SKM-1 treated with dmso at 0.1 percent for 144 hours (cell line): ENCODE results near the gene SERPINA4.

Experiments
- DNase-seq: peaks from one replicate; lab custom pipeline; 2025; ENCODE audit not compliant: unreplicated experiment; lab: John Stamatoyannopoulos, UW

SERPINA4 gene

DNA sequence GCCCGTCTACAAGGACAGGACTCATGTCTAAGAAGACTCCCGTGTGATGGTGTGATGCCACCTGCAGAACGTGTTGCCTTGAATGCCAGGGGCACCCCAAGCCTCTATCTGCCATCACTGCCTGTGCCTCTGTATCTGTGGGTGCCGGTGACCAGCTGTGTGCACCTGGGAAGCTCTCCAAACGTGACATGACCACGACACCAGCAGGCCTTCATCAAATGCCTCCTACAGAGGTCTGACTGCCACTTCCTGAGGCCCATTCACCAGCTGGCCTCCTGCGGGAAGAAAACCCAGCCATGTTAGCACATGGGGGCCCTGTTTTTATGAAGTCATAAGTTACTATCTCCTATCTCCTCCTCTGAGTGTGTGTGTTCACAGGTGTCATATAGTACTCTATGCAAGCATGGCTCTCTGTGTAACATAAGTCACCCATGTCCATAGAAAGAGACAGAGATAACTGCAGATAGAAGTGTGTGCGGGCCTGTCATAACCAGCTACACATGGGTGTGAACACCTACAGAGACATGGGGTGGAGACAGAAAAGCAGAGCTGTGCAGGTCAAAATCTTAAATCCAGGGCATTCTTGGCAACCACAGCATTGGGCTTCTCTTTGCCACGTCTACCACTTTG lies 18.3 kb upstream of the SERPINA4 start:
- no peak for DNase-seq

DNA sequence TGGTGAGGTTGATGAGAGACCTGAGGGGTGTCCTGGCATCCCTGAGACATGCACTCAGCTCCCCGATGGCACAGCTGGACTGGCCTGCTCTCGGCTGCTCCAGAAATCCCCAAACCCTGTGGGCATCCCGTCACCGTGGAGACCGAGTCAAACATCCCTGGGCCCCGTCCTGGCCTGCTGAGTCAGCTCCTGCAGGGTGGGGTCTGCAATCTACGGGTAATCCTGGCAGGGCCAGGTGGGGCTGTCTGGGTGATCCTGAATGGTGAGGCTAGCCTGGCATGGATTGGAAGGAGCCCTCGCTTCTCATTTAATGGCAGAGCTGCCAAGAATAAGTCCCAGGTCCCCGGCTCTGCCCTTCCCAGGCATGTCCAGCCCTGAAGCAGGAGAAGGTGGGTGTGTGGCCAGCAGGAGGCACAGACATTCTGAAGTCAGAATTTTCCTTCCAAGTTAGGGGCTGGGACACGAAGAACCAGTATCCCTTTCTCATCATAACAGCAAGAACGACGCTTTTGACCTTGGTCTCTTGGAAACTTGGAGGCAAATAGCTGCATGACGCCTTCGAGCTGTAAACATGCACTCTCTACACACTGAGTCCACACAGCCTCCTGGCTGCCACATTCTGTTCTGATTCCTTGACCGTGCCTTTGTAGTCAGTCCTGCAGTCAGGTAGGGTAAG lies 17.7 kb upstream of the SERPINA4 start:
- DNase-seq: no peak

DNA sequence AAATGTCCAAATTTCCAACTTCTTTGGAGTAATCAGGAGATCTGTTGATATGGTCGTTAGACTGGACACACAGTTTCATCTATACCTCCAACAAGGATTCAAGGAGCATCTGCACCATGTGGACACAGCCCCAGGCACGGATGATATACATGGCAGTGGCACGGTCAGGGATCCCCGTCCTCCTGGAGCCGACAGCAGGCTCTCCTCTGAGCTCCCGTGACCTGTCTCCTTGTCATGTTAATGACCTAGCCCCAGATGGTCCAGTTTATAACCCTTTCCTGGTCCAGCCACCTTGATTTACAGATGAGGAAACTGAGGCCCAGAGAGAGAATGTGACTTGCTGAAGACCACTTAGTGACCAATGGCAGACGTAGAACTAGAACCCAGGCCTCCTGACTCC lies 16.5 kb upstream of the SERPINA4 start:
- DNase-seq: no peak

DNA sequence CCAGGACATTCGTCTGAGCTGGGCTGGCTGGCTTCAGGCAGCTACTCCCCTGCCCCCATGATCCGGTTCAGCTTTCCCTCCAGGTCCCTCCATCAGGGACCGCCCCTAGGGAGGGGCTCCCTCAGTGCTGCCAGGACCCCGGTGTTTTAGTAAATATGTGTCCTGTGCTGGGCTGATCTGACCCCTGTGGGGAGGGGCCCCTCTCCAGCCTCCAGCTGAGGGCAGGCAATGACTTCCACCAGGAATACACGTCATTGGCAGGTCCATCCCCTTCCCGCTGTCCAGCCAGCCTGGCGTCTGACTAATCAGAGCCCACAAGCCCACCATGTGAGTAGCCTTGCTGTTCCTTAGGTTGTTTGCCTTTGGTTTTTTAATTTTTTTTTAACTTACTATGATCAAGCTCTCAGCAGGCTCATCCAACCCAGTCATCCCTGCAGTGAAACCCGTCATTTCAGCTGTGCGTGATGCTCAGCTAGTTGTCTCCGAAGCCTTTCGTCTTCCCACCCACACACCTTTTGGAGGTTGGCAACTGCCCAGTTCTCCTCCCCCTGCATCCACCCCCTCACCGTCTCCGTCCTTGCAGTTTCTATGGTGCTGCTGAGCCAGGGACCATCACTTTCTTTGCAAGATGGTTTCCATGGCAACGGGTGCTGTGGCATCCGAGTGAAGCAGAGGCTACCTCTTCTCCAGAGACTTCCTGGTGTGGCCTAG lies 16.0 kb upstream of the SERPINA4 start:
- no peak for DNase-seq

DNA sequence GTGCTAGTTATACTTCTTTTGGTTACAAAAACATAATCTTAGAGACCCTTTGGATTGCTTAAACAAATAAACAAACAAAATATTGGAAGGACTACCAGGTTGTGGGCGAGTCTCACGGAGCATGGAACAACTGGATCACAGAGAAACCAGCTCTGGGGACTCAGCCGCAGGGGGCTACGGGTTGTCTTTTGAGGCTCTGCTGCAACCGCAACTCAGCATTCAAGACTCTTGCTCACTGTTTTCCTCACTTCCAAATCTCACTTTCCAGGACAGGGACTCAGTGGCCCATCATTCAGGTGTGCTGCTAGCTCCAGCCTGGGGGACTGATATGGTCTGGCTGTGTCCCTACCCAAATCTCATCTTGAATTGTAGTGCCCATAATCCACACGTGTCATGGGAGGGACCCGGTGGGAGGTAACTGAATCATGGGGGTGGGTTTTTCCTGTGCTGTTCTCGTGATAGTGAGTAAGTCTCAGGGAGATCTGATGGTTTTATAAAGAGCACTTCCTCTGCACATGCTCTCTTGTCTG lies 14.0 kb upstream of the SERPINA4 start:
- no peak for DNase-seq

DNA sequence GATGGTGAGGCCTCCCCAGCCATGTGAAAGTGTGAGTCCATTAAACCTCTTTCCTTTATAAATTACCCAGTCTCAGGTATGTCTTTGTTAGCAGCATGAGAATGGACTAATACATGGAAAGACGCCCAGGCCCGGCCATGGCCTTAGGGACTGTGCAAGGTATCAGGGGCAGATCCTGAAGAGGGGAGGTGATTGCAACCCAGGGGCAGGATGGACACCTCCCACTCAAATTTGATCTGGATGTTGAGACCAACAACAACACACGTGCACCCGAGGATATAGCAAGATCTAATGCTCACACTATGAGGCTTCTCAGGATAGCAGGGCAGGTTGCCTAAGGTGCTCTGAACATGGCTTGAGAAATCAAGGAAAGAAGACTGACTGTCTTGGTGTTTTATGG lies 13.5 kb upstream of the SERPINA4 start:
- no peak for DNase-seq

DNA sequence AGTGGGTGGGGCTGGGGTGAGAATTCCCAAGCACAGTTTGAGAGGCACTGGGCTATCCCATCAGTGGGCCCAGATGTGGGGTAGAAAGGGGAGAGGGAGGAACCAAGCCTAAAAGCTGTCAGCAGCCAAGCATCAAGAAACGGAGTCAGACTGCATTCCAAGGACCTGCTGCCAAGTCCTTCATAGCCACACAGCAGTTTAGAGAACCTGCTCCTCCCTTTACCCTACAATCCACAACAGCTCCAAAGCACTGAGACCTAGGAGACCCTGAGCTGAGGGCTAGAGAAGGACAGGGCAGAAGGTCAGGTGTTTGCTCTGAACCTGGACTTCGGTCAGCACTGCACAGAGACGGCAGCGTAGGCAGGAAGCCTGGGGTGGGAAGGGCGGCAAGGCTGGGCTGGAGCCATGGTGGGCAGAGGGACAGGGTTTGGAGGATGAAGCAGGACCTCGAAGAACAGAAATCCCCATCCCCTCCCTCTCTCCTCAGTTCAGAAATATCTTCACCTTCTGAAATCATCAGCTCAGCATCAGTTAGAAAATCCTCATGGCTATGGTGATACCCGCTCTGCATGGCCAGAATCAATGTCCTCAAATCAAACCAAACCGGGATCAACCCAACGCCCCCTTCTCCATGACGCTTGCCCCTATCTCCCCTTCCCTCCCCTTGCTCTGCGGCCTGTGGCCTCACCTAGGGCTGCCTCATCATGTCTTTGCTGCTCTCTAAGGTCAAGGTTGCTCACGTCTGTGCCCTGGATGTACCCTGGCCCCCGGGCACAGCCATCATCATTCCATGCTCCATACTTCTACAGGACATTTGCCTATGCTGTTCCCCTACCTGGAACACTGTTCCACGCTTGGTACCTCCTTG lies 12.9 kb upstream of the SERPINA4 start:
- DNase-seq: no peak

DNA sequence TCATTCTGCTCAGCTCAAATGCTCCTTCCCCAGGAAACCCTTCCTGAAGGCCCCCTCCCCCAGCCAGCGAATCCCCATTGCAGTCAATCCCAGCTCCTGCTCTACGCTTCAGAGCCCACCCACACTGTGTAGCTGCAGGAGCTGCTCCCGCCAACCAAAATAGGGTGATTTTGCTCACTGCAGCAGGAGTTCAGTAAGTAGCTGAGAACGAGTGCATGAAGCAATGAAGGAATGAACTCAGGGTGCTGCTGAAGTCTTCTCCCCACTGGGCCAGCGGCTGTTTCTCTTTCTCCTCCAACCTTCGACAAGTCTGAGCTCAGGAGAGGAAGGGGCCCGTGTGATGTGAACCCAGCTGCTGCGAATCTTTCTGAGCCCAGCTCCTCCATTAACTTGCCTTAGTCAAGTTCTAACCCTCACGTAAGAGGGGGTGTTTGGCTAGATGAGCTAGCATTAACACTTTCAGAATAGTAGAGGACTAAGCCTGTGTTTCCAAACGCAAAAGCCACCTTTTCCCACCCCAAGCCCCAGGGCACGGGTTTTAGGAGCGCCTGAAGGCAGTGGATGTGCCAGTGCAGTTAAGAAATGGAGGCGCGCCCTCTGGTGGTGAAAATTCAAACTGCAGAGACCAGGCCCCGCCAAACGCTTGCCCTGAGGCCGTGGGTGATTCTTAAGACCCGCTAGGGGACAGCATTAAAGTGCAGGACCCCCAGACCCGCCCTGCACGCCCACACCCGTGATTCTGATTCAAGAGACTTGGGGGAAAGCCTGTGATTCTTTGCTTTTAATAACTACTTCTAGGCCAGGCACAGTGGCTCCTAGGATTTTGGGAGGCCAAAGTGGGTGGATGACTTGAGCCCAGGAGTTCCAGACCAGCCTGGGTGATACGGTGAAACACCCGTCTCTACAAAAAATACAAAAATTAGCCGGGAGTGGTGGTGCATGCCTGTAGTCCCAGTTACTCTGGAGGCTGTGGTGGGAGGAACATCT lies 11.9 kb upstream of the SERPINA4 start:
- DNase-seq: no peak

DNA sequence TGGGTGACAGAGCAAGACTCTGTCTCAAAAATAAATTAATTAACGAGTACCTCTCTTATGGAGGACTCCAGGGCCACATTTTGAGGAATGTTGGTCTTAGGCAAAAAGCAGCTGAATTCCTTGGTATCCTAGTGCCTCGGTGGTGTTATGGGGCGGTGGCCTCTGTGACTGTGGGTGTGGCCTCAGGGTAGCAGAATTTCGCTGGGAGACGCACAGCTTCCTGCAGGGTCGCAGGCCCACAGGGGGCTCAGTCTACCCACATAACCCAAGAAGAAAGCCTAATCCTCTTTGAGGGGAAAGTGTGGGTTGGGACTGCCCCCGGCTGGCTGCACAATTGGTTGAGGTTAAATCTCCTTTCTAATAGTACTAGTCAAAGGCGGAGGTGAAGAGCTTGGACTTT lies 11.2 kb upstream of the SERPINA4 start:
- no peak for DNase-seq

DNA sequence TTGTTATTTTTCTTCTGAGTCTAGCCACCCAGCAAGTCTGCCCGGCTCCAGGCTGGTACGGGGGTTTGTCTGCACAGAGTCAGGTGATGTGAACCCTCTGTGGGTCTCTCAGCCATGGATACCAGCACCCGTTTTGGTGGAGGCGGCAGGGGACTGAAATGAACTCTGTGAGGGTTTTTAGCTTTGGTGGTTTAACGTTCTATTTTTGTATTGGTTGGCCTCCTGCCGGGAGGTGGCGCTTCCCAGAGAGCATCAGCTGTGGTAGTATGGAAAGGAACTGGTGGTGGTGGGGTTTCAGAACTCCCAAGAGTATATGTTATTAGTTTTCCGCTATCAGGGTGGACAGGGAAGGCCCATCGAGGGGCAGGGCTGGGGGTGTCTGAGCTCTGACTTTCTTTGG lies 5.3 kb upstream of the SERPINA4 start:
- no peak for DNase-seq

DNA sequence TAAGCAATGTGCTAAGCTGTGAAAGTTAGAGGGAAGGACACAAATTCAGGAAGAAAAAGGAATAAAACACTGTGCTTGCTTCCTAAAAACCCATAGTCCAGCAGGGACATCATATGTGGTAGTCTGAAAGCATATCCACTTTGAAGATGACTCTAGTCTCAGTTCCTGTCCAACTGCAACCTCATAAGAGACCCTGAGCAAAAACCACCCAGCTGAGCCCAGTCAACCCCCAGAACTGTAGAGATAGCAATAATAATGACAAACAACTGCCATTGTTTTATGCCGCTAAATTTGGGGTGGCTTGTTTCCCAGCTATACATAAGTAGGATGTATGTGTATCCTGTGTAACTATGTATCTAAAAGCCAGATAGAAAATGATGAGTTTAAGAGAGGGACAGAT lies 3.9 kb upstream of the SERPINA4 start:
- DNase-seq: no peak

DNA sequence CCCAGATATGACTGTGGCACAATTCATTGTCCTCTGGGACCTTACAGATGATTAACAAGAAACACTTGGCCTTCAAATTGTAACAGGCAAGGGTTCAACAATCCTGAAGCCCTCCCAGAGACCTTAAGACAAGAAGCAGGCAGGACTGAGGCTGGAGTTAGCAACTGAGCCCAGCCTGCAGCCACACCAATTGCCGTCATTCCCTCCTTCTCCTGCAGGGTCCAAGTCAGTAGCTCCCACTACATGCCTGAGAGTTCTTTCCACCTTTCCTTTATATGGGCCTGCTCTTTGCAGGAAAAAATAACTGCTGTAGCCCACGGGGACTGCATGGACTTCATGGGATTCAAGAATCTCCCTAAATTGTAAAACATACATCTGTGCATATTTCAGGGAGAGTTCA lies 2.4 kb upstream of the SERPINA4 start:
- no peak for DNase-seq

DNA sequence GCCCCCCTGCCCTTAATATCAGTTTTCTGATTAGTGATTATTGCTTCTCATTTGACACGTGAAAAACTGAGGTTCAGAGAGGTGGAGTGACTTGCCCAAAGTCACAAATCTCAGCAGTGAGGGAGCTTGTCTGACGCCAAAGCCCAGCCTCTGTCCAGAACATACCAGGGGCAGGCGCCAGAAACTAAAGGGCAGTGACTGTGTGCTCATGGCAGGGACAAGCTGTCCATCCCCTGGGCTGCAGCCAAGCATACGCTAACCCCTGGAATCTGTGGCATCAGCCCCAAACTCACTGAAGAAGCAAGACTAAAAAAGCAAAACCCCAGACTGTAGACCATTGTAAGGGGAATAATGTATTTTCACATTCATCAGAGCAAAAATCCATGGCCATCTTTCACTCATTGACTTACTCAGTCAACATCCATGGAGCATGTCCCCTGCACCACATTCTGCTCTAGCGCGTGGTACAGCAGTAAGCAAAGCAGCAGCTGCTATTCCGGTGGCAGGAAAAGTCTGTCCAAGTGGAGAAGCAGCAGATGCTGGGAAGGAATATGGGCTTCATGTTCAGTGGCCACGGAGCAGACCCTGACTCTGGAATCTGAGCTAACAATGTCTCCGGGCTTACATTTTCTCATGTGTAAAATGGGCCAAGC lies 1.5 kb upstream of the SERPINA4 start:
- no peak for DNase-seq

DNA sequence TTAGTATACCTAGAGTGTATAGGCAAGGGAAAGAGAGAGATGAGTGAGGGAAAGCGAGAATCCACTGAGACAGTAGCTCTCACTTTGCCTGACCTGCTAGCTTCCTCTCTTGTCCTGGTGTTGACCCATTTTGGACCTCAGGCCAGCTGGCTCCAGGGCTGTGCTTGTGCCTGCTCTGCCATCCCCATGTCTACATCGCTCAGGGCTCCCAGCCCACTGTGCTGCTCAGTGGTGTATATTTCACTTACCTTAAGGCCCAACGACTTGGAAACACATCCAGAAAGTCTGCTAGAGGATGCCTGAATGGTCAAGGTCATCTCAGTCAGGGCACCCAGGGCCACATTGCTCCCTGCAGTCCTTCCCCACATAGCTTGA lies 964 bp upstream of the SERPINA4 start:
- no peak for DNase-seq

DNA sequence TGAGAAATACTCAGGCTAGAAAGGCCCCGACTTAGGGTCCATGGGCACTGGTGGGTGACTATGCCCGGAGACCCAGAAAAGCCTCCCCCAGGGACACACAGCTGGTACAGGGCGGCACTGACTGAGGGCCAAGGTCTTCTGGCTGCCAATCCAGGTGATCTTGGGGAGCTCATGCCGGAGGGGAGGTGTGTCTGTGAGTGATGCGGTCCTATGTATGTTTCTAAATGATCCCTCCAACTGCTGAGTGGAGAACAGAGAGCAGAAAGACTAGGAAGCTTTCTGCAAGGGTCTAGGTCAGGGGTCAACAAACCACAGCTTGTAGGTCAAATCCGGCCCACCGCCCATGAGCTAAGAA lies 391 bp downstream of the SERPINA4 start:
- no peak for DNase-seq

DNA sequence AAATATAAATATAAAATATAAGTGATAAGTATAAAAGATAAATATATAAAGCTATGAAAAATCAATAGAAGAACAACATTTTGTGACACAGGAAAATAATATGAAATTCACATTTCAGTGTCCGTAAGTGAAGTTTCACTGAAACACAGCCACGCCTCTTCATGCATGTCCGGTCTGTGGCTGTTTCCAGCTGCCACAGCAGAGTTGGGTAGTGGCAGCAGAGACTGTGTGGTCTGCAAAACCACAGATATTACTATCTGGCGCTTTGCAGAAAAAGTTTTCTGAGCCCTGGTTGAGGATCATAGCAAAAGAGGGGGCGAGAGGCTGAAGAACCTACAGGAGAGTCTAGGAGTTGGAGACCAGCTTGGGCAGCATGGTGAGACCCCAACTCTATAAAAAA lies 780 bp downstream of the SERPINA4 start:
- DNase-seq: no peak

DNA sequence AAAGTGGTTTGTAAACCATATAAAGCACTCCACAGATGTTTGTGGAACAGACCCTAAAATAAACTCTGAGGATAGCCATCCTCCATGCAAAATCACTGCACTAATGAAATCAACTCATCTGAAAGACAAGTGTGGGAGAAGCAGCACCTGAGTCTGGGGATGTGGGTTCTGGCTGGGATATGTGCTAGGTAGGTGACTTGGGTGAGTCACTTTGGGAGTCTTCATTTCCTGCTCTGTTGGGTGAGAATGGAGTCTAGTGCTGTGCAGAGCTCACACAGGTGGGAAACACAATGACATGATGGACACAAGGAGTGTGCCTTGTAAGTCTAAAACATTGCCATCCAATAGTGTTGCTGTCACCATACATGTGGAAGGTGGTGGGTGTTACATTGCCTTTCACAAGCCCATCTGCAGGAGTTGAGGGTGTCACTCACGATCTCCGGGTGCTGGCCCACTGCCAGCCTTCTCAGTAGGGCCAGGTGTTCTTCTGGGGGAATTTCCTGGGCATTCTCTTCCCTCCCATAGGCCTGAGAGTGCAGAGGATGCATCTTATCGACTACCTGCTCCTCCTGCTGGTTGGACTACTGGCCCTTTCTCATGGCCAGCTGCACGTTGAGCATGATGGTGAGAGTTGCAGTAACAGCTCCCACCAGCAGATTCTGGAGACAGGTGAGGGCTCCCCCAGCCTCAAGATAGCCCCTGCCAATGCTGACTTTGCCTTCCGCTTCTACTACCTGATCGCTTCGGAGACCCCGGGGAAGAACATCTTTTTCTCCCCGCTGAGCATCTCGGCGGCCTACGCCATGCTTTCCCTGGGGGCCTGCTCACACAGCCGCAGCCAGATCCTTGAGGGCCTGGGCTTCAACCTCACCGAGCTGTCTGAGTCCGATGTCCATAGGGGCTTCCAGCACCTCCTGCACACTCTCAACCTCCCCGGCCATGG lies 2.0 kb downstream of the SERPINA4 start:
- no peak for DNase-seq

DNA sequence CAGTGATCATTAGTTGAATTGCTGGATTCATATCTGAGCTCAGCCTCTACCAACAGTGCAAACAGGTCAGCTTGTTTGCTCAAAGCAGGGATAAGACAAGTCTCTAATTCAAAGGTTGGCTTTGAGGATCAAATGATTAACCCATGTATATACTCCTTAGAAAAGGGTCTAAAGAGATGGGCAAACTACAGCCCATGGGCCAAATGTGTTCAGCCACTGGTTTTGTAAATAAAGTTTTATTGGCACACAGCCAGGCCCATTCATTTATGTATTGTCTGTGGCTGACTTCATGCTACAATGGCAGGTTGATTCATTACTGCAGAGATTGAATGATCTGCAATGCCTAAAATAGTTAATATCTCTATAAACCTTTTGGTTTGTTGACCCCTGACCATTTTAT lies 3.1 kb downstream of the SERPINA4 start:
- no peak for DNase-seq

DNA sequence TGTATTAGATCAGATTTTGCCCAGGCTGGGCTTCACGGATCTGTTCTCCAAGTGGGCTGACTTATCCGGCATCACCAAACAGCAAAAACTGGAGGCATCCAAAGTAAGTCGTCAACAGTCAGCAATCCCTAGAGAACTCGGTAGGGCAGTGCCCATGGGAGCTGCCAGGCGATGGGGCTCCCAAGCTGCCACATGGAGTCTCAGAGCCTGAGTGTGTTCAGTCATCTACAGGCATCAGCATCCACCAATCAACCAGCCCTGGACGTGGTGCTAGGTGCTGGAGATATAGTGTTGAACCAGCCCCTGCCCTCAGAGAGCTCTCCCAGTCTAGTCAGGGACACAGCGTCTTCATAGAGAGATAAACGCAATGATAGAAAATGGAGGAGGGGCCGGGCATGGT lies 6.9 kb downstream of the SERPINA4 start:
- no peak for DNase-seq
